ENCODE results near the gene BOLA3. TPM values are rescaled to one million over a fixed set of nuclear protein-coding genes. Genes with fewer than 3 reads are reported as not detected.

BOLA3 gene
- total RNA-seq, 2 donors from 2014 or later: 41.1 to 42.5 TPM

DNA sequence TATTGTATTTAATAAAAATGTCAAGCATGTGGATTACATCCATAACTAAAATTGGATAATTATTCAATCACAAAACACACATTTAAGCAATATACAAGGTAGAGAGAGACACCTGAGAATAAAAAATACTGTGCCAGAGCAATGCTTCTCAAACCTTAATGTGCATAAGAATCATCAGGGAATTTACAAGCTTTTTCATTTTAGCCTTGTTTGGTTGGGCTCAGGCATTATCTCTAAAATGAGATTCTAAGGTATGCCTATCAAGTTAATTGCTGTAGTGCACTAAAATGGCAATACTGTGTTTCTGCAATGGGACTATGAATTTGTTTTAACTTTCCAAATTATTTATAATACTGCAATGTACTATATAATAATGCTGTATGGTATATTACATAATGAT lies 30.0 kb upstream of the BOLA3 start:
- no peaks in the 10 kb centered on the region for H3K9me3 Mint-ChIP-seq
- H3K4me3 Mint-ChIP-seq: peak overlapping the region; percentile 89 to 95
- peaks cover 58% of the 10 kb centered on the region for H3K4me1 Mint-ChIP-seq (ENCODE audit: low read depth)
- H3K27ac Mint-ChIP-seq: peak overlapping the region; percentile 91
- no peak for DNase-seq
- no peaks in the 10 kb centered on the region for H3K27me3 Mint-ChIP-seq (ENCODE audit: low read depth)
- peaks cover 4 to 23% of the 10 kb centered on the region in 2 donors for H3K36me3 Mint-ChIP-seq (ENCODE audit: insufficient read depth in 2 of 2)
- no peak for ATAC-seq (replicated peaks in 1 of 2)

GRCh38 chr2:74174909-74175308 lies 27.2 kb upstream of the BOLA3 start:
- Mint-ChIP-seq H3K27ac (peak overlapping the region; percentile 95), H3K4me1 (ENCODE audit: low read depth) (peaks cover 57% of the 10 kb centered on the region), H3K27me3 (ENCODE audit: low read depth) (no peaks in the 10 kb centered on the region), H3K9me3 (no peaks in the 10 kb centered on the region), H3K36me3 (ENCODE audit: insufficient read depth in 2 of 2) (peaks cover 10 to 38% of the 10 kb centered on the region in 2 donors), H3K4me3 (peak overlapping the region; percentile 89 to 95)
- DNase-seq (no peak), ATAC-seq (replicated peaks in 1 of 2) (no peak)

- no peak for DNase-seq
- H3K36me3 Mint-ChIP-seq (ENCODE audit: insufficient read depth in 2 of 2): peaks cover 20 to 46% of the 10 kb centered on the region in 2 donors
- H3K9me3 Mint-ChIP-seq: no peaks in the 10 kb centered on the region
- H3K4me1 Mint-ChIP-seq (ENCODE audit: low read depth): peaks cover 42% of the 10 kb centered on the region
- peak overlapping the region in 1 of 2 donors; percentile 79 for H3K4me3 Mint-ChIP-seq
- peak; percentile 65 to 79 for ATAC-seq (replicated peaks in 1 of 2)
- peak overlapping the region; percentile 97 for H3K27ac Mint-ChIP-seq
- H3K27me3 Mint-ChIP-seq (ENCODE audit: low read depth): no peaks in the 10 kb centered on the region
These were observed 21.0 kb upstream of the BOLA3 start for GRCh38 chr2:74168739-74169138.

DNA sequence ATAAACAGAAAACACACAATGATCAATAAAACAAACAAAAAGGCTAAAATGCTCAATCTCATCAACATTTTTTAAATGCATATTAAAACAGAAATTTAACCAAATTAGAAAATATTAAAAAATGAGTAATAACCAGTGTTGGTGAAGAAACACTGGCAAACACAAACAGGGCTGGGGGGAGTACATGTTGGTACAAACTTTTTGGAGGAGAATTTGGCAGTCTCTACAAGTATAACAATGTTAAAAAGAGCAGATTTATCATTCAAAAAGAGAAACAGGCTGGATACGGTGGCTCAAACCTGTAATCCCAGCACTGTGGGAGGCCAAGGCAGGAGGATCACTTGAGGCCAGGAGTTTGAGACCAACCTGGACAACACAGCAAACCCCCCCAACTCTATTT lies 17.0 kb upstream of the BOLA3 start:
- Mint-ChIP-seq H3K4me3 (no peak overlapping the region), H3K36me3 (ENCODE audit: insufficient read depth in 2 of 2) (peaks cover 15 to 48% of the 10 kb centered on the region in 2 donors), H3K27me3 (ENCODE audit: low read depth) (no peaks in the 10 kb centered on the region), H3K9me3 (no peaks in the 10 kb centered on the region), H3K27ac (no peak overlapping the region), H3K4me1 (ENCODE audit: low read depth) (peaks cover 32% of the 10 kb centered on the region)
- no peak for DNase-seq
- ATAC-seq (replicated peaks in 1 of 2): no peak

- peaks cover 12 to 49% of the 10 kb centered on the region in 2 donors for H3K36me3 Mint-ChIP-seq (ENCODE audit: insufficient read depth in 2 of 2)
These were observed 15.2 kb upstream of the BOLA3 start for GRCh38 chr2:74162951-74163350.

GRCh38 chr2:74155830-74156229 lies 8.1 kb upstream of the BOLA3 start:
- Mint-ChIP-seq H3K36me3 (ENCODE audit: insufficient read depth in 2 of 2) (peaks cover 3 to 36% of the 10 kb centered on the region in 2 donors), H3K4me1 (ENCODE audit: low read depth) (peaks cover 9% of the 10 kb centered on the region), H3K27me3 (ENCODE audit: low read depth) (no peaks in the 10 kb centered on the region), H3K9me3 (no peaks in the 10 kb centered on the region), H3K4me3 (no peak overlapping the region), H3K27ac (peak overlapping the region; percentile 57)
- no peak for ATAC-seq (replicated peaks in 1 of 2)
- DNase-seq: no peak

More at GRCh38 chr2:74162951-74163350, 15.2 kb upstream of the BOLA3 start:
- H3K27me3 Mint-ChIP-seq (ENCODE audit: low read depth): no peaks in the 10 kb centered on the region
- H3K4me1 Mint-ChIP-seq (ENCODE audit: low read depth): peaks cover 16% of the 10 kb centered on the region
- no peak overlapping the region for H3K4me3 Mint-ChIP-seq
- H3K9me3 Mint-ChIP-seq: no peaks in the 10 kb centered on the region
- H3K27ac Mint-ChIP-seq: peak overlapping the region; percentile 31
- ATAC-seq (replicated peaks in 1 of 2) (no peak), DNase-seq (no peak)

DNA sequence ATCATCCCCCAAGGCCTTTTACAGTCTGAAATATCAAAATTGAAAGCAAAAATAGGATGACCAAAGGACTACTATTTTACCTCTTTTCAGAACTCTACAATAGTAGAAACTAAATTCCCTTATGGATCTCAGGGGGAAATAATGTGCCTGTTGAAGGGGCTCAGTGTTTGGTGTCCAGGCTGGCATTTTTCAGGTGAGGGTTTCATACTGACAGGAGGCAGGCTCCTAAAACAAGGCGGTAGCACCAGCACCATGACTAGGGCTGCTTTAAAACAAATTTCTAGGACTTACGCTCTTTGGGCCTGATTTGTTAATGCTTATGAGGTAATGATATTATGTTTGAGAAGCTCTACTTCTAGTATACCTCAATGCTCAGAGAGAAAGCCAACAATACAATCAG lies 5.2 kb upstream of the BOLA3 start:
- peaks cover 9% of the 10 kb centered on the region for H3K4me1 Mint-ChIP-seq (ENCODE audit: low read depth)
- no peak overlapping the region for H3K4me3 Mint-ChIP-seq
- no peaks in the 10 kb centered on the region for H3K27me3 Mint-ChIP-seq (ENCODE audit: low read depth)
- no peaks in the 10 kb centered on the region for H3K9me3 Mint-ChIP-seq
- H3K27ac Mint-ChIP-seq: peak overlapping the region; percentile 69
- H3K36me3 Mint-ChIP-seq (ENCODE audit: insufficient read depth in 2 of 2): peaks cover 3 to 29% of the 10 kb centered on the region in 2 donors
- no peak for DNase-seq
- no peak for ATAC-seq (replicated peaks in 1 of 2)

- ATAC-seq (replicated peaks in 1 of 2): no peak
- H3K4me3 Mint-ChIP-seq: no peak overlapping the region
- peak overlapping the region; percentile 7 for H3K27ac Mint-ChIP-seq
- H3K9me3 Mint-ChIP-seq: no peaks in the 10 kb centered on the region
- H3K36me3 Mint-ChIP-seq (ENCODE audit: insufficient read depth in 2 of 2): peaks cover 3 to 13% of the 10 kb centered on the region in 2 donors
- DNase-seq: no peak
- H3K27me3 Mint-ChIP-seq (ENCODE audit: low read depth): no peaks in the 10 kb centered on the region
- H3K4me1 Mint-ChIP-seq (ENCODE audit: low read depth): peaks cover 14% of the 10 kb centered on the region
These were observed 2.0 kb upstream of the BOLA3 start for GRCh38 chr2:74149570-74150319.

- H3K27ac Mint-ChIP-seq: no peak overlapping the region
- no peaks in the 10 kb centered on the region for H3K9me3 Mint-ChIP-seq
- H3K27me3 Mint-ChIP-seq (ENCODE audit: low read depth): no peaks in the 10 kb centered on the region
- peaks cover 14% of the 10 kb centered on the region for H3K4me1 Mint-ChIP-seq (ENCODE audit: low read depth)
- DNase-seq (no peak), ATAC-seq (replicated peaks in 1 of 2) (no peak)
- H3K36me3 Mint-ChIP-seq (ENCODE audit: insufficient read depth in 2 of 2): peaks cover 3 to 10% of the 10 kb centered on the region in 2 donors
- H3K4me3 Mint-ChIP-seq: no peak overlapping the region
These were observed 1.5 kb upstream of the BOLA3 start for GRCh38 chr2:74149247-74149525.

DNA sequence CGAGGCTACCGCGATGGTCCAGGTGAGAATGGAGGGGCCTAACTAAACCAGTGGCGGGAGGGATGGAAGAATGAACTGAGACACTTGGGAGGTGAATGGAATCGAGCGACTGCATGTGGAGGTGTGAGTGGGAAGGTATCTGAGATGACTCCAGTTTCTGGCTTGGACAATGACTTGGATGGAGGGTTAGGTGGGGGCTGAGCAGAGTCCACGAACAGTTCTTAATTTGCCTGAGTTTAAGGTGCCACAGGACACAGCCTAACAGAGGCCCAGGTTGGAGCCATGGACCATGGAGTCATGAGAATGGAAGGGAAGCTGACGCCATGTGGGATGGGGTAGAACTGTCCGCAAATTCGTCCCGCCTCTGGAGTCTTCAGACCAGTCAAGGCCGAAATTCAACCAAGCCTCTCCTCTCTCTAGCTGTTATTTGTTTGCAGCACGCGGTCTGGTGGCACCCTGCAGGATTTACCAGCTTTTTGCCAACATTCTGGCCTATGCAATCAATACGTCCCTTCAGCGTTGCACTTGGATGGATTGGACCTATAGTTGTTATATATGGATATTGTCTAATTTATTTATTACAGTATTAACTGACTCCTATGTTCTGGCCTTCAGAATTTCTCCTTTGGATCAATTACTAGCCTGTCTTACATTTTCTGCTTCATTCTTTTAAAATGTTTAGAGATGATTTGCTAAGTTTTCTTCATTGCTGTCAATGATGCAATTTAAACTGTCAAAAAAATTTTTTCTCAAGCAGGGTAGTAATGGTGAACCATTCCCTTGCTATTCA lies 940 bp upstream of the BOLA3 start:
- Mint-ChIP-seq H3K4me1 (ENCODE audit: low read depth) (peaks cover 12% of the 10 kb centered on the region), H3K36me3 (ENCODE audit: insufficient read depth in 2 of 2) (peaks cover 3 to 8% of the 10 kb centered on the region in 2 donors), H3K27me3 (ENCODE audit: low read depth) (no peaks in the 10 kb centered on the region), H3K4me3 (no peak overlapping the region), H3K27ac (peak overlapping the region; percentile 25), H3K9me3 (no peaks in the 10 kb centered on the region)
- DNase-seq: no peak
- no peak for ATAC-seq (replicated peaks in 1 of 2)

- peak; percentile 71 to 72 for ATAC-seq (replicated peaks in 1 of 2)
- Mint-ChIP-seq H3K36me3 (ENCODE audit: insufficient read depth in 2 of 2) (peaks cover 0 to 8% of the 10 kb centered on the region in 2 donors), H3K4me3 (no peak overlapping the region), H3K27ac (no peak overlapping the region), H3K27me3 (ENCODE audit: low read depth) (no peaks in the 10 kb centered on the region), H3K9me3 (no peaks in the 10 kb centered on the region), H3K4me1 (ENCODE audit: low read depth) (peaks cover 10% of the 10 kb centered on the region)
- peak; percentile 65 to 69 for DNase-seq
These were observed 584 bp downstream of the BOLA3 start for GRCh38 chr2:74146929-74147726.

- Mint-ChIP-seq H3K36me3 (ENCODE audit: insufficient read depth in 2 of 2) (peaks cover 0 to 6% of the 10 kb centered on the region in 2 donors), H3K4me1 (ENCODE audit: low read depth) (peaks cover 20% of the 10 kb centered on the region), H3K9me3 (no peaks in the 10 kb centered on the region), H3K27ac (no peak overlapping the region), H3K4me3 (no peak overlapping the region), H3K27me3 (ENCODE audit: low read depth) (no peaks in the 10 kb centered on the region)
- DNase-seq: no peak
- no peak for ATAC-seq (replicated peaks in 1 of 2)
These were observed 5.4 kb downstream of the BOLA3 start for GRCh38 chr2:74142340-74142739.

Measured in activated T-cell treated with anti-CD3 and anti-CD28 coated beads, Interleukin-2, amount 50 U/mL, for 72 hours (primary cell).